Measurements from ENCODE around the gene STXBP6. TPM values are rescaled to one million over a fixed set of nuclear protein-coding genes. Genes with fewer than 3 reads are reported as not detected.

The STXBP6 gene
- total and polyA plus RNA-seq, 10 of the 15 experiments (the other 5 are each of a cell fraction or from before 2014, with no cell fraction given) = 1.2 to 47.3 (median 1.9) TPM

DNA sequence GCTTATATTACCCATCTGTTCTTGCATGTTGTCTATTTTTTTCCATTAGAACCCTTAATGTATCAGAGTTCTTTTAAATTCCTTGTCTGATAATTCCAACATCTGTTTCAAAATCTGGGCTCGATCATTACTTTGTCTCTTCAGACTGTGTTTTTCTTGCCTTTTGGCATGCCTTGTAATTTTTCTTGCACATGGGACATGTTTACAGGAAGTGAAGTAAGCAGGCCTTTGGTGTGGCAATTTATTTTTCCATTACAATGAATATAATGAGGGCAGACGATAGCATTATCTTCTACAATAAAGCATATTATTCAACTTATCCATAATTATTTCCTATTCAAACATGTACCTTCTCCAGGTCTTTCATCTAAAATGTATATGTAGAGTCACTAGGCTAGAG, 48.3 kb downstream of the STXBP6 start:
- RAD21 ChIA-PET (ENCODE audit: unreplicated experiment) = interaction anchor here (0.9 to 1.6 kb wide), 2 partner anchors 10 kb away, joined by 3 to 5 read pairs; no protein-coding TSS in a partner anchor
- H3K9me3 ChIP-seq (replicated peaks; ENCODE audit: control insufficient read depth, insufficient read depth, low read length) = no peaks in the 10 kb centered on the region
- in situ Hi-C loops (cut with MboI) = no loop called here
- no peak overlapping the region for H3K4me2 ChIP-seq (ENCODE audit: control insufficient read depth, insufficient read depth)
- ATAC-seq = no peak
- H3K27ac ChIP-seq (ENCODE audit: control insufficient read depth, insufficient read depth) = no peak overlapping the region
- FAIRE-seq = no peak
- SMC1A ChIA-PET (ENCODE audit: uncharacterized antibody, unreplicated experiment) = interaction anchor here (1.0 to 17.5 kb wide), 3 partner anchors 9 to 27 kb away, joined by 3 to 172 read pairs (median 4); no protein-coding TSS in a partner anchor
- POLR2A ChIA-PET = interaction anchor here (0.9 kb wide), 1 partner anchor 48 kb away, joined by 4 read pairs; no protein-coding TSS in a partner anchor
- intact Hi-C loops (cut with micrococcal nuclease; ENCODE audit: unreplicated experiment) = no loop called here
- BruUV-seq (replicated peaks) = no TSS peak
- H3K27me3 ChIP-seq (replicated peaks in 1 of 2; ENCODE audit: control insufficient read depth in 2 of 2, insufficient read depth in 2 of 2, low read length in 1 of 2) = no peaks in the 10 kb centered on the region
- H3K9ac ChIP-seq (ENCODE audit: control insufficient read depth, insufficient read depth, low read length) = no peak overlapping the region
- no peaks in the 10 kb centered on the region for H3K4me1 ChIP-seq (ENCODE audit: control insufficient read depth, insufficient read depth, low read length)
- no peak for DNase-seq (ENCODE audit: low read depth, low spot score)
- no peaks in the 10 kb centered on the region for H3K36me3 ChIP-seq (ENCODE audit: control insufficient read depth in 2 of 2, insufficient read depth in 2 of 2, low read length in 1 of 2)
- CTCF ChIA-PET = interaction anchor here (0.8 to 1.1 kb wide), 4 partner anchors 10 to 195 kb away, joined by 3 to 4 read pairs (median 3); no protein-coding TSS in a partner anchor
- TF ChIP-seq TARDBP (IDR thresholded peaks at IDR 0.05; ENCODE audit: borderline replicate concordance) (no peak), HDAC2 (IDR thresholded peaks at IDR 0.05) (no peak), NRF1 (conservative IDR thresholded peaks at IDR 0.05; ENCODE audit: low read depth, low read length) (no peak), ZSCAN29 (IDR thresholded peaks at IDR 0.05) (no peak), IKZF2 (IDR thresholded peaks at IDR 0.05) (no peak), SRF (IDR thresholded peaks at IDR 0.05; ENCODE audit: low read depth in 2 of 2, low read length in 2 of 2) (no peak), SREBF2 (IDR thresholded peaks at IDR 0.05; ENCODE audit: low read length) (no peak), SP1 (IDR thresholded peaks at IDR 0.05; ENCODE audit: low read depth, low read length) (no peak), SPI1 (IDR thresholded peaks at IDR 0.05; ENCODE audit: borderline replicate concordance, insufficient read depth, low read depth, low read length) (no peak), CHD4 (IDR thresholded peaks at IDR 0.05) (no peak), BACH1 (IDR thresholded peaks at IDR 0.05; ENCODE audit: borderline replicate concordance) (no peak), TAF1 (IDR thresholded peaks at IDR 0.05; ENCODE audit: borderline replicate concordance, low read depth, low read length) (no peak), SIX5 (IDR thresholded peaks at IDR 0.05; ENCODE audit: low read depth, low read length, severe bottlenecking) (no peak), GABPA (IDR thresholded peaks at IDR 0.05; ENCODE audit: low read depth) (no peak)
- TF ChIP-seq, protein P1, sequence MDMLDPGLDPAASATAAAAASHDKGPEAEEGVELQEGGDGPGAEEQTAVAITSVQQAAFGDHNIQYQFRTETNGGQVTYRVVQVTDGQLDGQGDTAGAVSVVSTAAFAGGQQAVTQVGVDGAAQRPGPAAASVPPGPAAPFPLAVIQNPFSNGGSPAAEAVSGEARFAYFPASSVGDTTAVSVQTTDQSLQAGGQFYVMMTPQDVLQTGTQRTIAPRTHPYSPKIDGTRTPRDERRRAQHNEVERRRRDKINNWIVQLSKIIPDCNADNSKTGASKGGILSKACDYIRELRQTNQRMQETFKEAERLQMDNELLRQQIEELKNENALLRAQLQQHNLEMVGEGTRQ (IDR thresholded peaks at IDR 0.05; ENCODE audit: borderline replicate concordance, low read depth, low read length) = no peak
- H2AFZ ChIP-seq (ENCODE audit: control insufficient read depth, low read depth, low read length) = no peak overlapping the region
- no peak overlapping the region for H3K4me3 ChIP-seq
- H4K20me1 ChIP-seq (ENCODE audit: control insufficient read depth, insufficient read depth) = no peaks in the 10 kb centered on the region
- WGBS (ENCODE audit: insufficient coverage, insufficient replicate concordance, low lambda C conversion rate, missing lambda C conversion rate) = 49% methylated on average over 2 of the region's 2 CpGs
- no peaks in the 10 kb centered on the region for H3K79me2 ChIP-seq (ENCODE audit: control insufficient read depth, insufficient read depth, low read length)
